WERI-Rb-1 (cell line): ENCODE measurements around the gene FIZ1.
A peak's percentile ranks its signal among the peaks of the same experiment; 100 is the strongest.

Experiments used
- DNase-seq: peaks from one replicate; pipeline ENCODE4 v3.0.0-alpha.2; 2020
- H3K27ac ChIP-seq: fragments of 250-450 bp; sonication (Bioruptor Pico); 2 replicates; pipeline ENCODE4 v1.5.1; 2020; ENCODE audit warnings: mild to moderate bottlenecking, moderate library complexity
- H3K27me3 ChIP-seq: fragments of 250-450 bp; sonication (Bioruptor Pico); 2 replicates; pipeline ENCODE4 v1.5.1; 2021; ENCODE audit warnings: mild to moderate bottlenecking, low read depth, moderate library complexity; ENCODE audit not compliant: insufficient read depth, severe bottlenecking
- H3K36me3 ChIP-seq: fragments of 250-450 bp; sonication (Bioruptor Pico); 2 replicates; pipeline ENCODE4 v1.5.1; 2020; ENCODE audit warnings: mild to moderate bottlenecking, moderate library complexity
- H3K4me3 ChIP-seq: 2 replicates; pipeline ENCODE4 v1.5.1; 2011; ENCODE audit warnings: low read depth, mild to moderate bottlenecking, control low read depth, low read length
- H3K9me3 ChIP-seq: fragments of 250-450 bp; sonication (Bioruptor Pico); 2 replicates; pipeline ENCODE4 v1.5.1; 2021; ENCODE audit warnings: mild to moderate bottlenecking, moderate library complexity; ENCODE audit not compliant: severe bottlenecking
- TF ChIP-seq, protein P1 (sequence below): IDR thresholded peaks from 2 replicates; pipeline ENCODE4 v1.5.1; 2011; ENCODE audit warnings: low read depth, mild to moderate bottlenecking, control low read depth, inconsistent platforms, low read length

Gene FIZ1

DNA sequence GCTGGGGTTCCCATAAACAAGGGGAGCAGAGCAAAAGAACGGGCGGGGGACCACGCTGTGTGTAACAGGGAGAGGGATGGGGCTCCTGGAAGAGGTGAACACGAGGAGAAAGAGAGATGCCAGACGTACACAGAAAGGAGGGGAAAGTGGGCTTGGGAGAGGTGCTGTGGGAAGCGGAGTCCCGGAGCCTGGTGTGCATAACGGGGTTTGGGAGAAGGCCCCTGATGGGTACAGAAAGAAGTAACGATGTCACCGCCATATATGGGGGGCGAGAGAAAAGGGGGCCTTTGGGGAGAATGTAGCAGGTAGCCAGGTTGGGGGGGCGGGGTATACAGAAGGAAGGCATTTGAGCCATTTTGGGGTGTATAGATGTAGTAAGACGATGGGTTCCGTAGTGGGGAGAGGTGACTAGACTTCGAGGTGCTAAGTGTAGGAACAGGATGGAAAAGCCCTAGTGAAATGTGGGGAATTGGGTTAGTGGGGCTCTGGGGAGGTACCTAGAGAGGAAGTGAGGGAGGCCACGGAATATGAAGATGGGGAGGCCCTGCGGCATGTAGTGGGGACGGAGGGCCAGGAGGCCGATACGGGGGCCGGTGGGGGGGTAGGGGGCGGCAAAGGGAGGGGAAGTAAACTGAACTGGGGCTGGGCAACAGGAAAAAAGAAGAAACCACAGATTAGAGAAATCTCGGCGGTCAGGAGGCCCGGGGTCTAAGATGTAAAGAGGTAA is 42.3 kb upstream of the FIZ1 start:
- Histone ChIP-seq H3K27ac (peak overlapping the region; percentile 92), H3K4me3 (peak overlapping the region; percentile 87), H3K27me3 (no peaks in the 10 kb centered on the region), H3K36me3 (peaks cover 19% of the 10 kb centered on the region), H3K9me3 (no peaks in the 10 kb centered on the region)
- DNase-seq: no peak
- TF ChIP-seq, protein P1, sequence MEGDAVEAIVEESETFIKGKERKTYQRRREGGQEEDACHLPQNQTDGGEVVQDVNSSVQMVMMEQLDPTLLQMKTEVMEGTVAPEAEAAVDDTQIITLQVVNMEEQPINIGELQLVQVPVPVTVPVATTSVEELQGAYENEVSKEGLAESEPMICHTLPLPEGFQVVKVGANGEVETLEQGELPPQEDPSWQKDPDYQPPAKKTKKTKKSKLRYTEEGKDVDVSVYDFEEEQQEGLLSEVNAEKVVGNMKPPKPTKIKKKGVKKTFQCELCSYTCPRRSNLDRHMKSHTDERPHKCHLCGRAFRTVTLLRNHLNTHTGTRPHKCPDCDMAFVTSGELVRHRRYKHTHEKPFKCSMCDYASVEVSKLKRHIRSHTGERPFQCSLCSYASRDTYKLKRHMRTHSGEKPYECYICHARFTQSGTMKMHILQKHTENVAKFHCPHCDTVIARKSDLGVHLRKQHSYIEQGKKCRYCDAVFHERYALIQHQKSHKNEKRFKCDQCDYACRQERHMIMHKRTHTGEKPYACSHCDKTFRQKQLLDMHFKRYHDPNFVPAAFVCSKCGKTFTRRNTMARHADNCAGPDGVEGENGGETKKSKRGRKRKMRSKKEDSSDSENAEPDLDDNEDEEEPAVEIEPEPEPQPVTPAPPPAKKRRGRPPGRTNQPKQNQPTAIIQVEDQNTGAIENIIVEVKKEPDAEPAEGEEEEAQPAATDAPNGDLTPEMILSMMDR: no peak

DNA sequence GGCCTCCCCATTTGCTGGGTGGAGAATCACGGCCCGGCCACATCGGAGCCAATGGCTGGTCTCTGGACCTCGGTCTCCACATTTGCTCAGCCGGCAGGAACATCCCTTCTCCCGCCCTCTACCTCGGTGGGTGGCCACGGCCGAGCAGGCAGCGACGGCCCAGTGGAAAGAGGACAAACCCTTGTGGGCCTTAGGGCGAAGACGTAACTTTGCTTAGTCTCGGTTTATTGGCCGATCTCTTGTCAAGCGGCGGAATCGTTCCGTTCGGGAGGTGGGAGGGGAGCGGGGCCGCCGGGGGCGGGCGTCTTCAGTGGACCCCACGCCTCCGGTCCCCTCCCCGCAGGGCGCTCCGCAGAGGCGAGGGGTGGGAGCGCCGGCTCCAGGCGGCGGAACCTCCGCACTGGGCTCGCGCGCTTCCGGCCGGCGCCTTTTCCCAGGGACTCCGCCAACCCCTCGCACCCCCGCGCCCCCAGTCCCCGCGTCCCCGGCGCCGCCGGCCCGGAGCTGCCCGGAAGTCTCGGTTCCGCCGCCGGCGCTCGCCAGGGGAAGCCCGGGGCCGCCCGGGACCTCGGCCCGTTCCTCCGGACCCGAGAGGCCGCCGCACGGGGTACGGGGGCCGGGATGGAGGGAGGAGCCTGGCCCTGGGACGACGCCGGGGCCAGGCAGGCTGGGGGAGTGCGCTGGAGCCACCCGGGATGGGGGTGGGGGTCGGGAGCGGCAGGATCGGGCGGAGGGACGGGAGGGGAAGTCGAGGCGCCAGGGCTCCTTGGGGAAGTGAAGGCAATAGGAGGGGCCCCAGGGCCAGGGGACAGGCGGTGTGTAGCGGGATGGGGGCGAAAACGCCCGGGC is 41.5 kb upstream of the FIZ1 start, which contains the start of gene ZNF580:
Gene ZNF580 (plus strand): TSS at position 426 of the 849 bp plus-strand sequence. CDS start 1,507 bp downstream, outside the sequence.
- peak within 1 kb of the TSS; percentile 87 for H3K4me3 ChIP-seq
- DNase-seq: peak; percentile 68
- peak within 1 kb of the TSS; percentile 92 for H3K27ac ChIP-seq
- TF ChIP-seq, protein P1: no peak
- no peaks in the 10 kb centered on the region for H3K9me3 ChIP-seq
- peaks cover 18% of the 10 kb centered on the region for H3K36me3 ChIP-seq
- no peaks in the 10 kb centered on the region for H3K27me3 ChIP-seq

DNA sequence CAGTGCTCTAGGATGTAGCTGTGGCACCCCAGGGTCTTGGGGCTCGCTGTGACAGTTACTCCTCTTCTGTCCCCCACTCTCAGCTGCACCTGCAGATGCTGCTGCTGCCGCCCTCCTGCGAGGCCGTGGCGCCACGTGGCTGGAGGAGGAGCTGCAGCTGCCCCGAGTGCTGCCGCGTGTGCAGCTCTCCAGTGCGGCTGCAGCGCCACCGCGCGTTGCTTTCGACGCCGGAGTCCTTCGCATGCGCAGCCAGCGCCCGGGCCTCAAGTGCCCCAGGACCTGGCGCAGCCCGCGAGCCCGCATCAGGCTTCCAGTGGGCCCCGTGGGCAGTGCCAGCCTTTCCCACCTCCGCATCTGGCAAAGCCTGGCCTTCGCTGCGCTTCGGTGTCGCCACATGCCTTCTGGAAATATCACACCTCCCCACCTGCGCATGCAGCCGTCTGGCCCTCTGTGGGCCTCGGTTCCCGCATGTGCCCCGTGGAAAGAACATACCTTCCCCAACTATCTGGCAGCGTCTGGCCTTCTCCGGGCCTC is 40.8 kb upstream of the FIZ1 start:
- Histone ChIP-seq H3K9me3 (no peaks in the 10 kb centered on the region), H3K27me3 (no peaks in the 10 kb centered on the region), H3K4me3 (peak overlapping the region; percentile 87), H3K27ac (peak overlapping the region; percentile 92), H3K36me3 (peaks cover 12% of the 10 kb centered on the region)
- no peak for DNase-seq
- TF ChIP-seq, protein P1: 0 out of 2 replicates have a peak, but pooled peaks have one; percentile 3

DNA sequence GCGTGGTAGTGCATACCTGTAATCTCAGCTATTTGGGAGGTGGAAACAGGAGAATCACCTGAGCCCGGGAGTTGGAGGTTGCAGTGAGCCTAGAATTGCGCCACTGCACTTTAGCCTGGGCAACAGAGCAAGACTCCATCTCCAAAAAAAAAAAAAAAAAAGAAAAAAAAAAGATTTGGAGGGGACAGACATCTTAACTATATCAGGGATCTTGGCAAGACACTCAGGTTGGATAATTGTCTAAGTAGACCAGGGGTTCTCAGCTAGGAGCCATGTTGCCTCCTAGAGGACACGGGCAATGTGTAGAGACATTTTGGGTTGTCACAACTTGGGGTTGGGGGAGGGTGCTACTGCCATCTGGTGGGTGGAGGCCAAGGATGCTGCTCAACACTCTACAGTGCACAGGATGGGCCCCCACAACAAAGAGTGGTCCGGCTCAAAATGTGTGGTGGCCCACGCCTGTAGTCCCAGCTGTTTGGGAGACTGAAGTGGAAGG is 39.6 kb upstream of the FIZ1 start:
- no peak overlapping the region for H3K4me3 ChIP-seq
- H3K27me3 ChIP-seq: no peaks in the 10 kb centered on the region
- TF ChIP-seq, protein P1: peak; percentile 76
- H3K36me3 ChIP-seq: peaks cover 4% of the 10 kb centered on the region; the same call in 1 of the 2 replicates
- H3K27ac ChIP-seq: peak overlapping the region; percentile 16; the same call in 1 of the 2 replicates
- no peaks in the 10 kb centered on the region for H3K9me3 ChIP-seq
- DNase-seq: peak; percentile 77

DNA sequence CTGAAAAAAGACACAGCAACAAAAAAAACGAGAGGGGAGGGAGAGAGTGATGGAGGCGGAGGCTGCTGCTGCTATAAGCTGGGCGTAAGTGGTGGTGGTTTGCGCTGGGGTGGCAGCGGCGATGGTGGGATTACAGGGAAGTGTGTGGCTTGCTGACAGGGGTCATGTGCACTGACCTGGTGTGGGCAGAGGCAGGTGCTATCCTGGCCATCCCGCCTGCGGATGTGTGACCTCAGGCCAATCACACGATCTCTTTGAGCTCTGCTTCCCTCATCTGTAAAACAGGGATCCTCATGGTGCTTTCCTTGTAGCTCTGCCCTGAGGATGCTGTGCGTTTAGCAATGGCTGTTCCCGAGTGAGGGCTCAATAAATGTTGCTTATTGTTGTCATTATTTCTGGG is 38.2 kb upstream of the FIZ1 start:
- H3K9me3 ChIP-seq: no peaks in the 10 kb centered on the region
- no peak for DNase-seq
- no peak overlapping the region for H3K4me3 ChIP-seq
- no peak overlapping the region for H3K27ac ChIP-seq
- TF ChIP-seq, protein P1: no peak
- 0 out of 2 replicates have a peak, but pooled peaks cover 4% of the 10 kb centered on the region for H3K36me3 ChIP-seq
- no peaks in the 10 kb centered on the region for H3K27me3 ChIP-seq
